Astrocyte (in vitro differentiated cells and primary cell): Measurements from ENCODE around the gene MACC1. TPM values are rescaled to one million over a fixed set of nuclear protein-coding genes. Genes with fewer than 3 reads are reported as not detected.

Source experiments
- DNase-seq: peaks from one replicate; pipeline ENCODE4 v3.0.0-alpha.2; 2010; ENCODE audit warnings: low read depth
- FAIRE-seq: peaks from 2 replicates; lab custom pipeline; 2011; peaks lifted over from hg19 to GRCh38; lab: Jason Lieb, UNC
- H2AFZ ChIP-seq: 2 replicates; pipeline ENCODE4 v1.6.0; 2012; ENCODE audit warnings: low read depth, low read length, inconsistent platforms
- H3K27ac ChIP-seq: 2 replicates; pipeline ENCODE4 v1.5.1; 2011; ENCODE audit warnings: low read depth, low read length, inconsistent platforms
- H3K27me3 ChIP-seq: 2 replicates; pipeline ENCODE4 v1.6.0; 2011; ENCODE audit warnings: low read length, inconsistent platforms; ENCODE audit not compliant: insufficient read depth
- H3K36me3 ChIP-seq: 2 replicates; pipeline ENCODE4 v1.5.1; 2011; ENCODE audit warnings: low read length, inconsistent platforms; ENCODE audit not compliant: insufficient read depth
- H3K4me1 ChIP-seq: 2 replicates; pipeline ENCODE4 v1.5.1; 2011; ENCODE audit warnings: low read length, inconsistent platforms; ENCODE audit not compliant: insufficient read depth
- H3K4me2 ChIP-seq: 2 replicates; pipeline ENCODE4 v1.6.0; 2012; ENCODE audit warnings: low read length, inconsistent platforms
- H3K4me3 ChIP-seq: 2 replicates; pipeline ENCODE4 v1.5.1; 2011; ENCODE audit warnings: low read depth, mild to moderate bottlenecking, low read length, inconsistent platforms; ENCODE audit not compliant: insufficient read depth
- H3K79me2 ChIP-seq: 2 replicates; pipeline ENCODE4 v1.6.0; 2012; ENCODE audit warnings: mild to moderate bottlenecking, low read length, inconsistent platforms; ENCODE audit not compliant: insufficient read depth
- H3K9ac ChIP-seq: 2 replicates; pipeline ENCODE4 v1.6.0; 2012; ENCODE audit warnings: mild to moderate bottlenecking, low read length, inconsistent platforms
- H3K9me3 ChIP-seq: 2 replicates; pipeline ENCODE4 v1.5.1; 2012; ENCODE audit warnings: low read depth, mild to moderate bottlenecking, low read length, inconsistent platforms; ENCODE audit not compliant: insufficient read depth
- H4K20me1 ChIP-seq: 2 replicates; pipeline ENCODE4 v1.6.0; 2012; ENCODE audit warnings: low read length, inconsistent platforms; ENCODE audit not compliant: insufficient read depth
- H3K27ac Mint-ChIP-seq: one replicate; pipeline ENCODE4 v1.8.0; 2021; ENCODE audit warnings: mild to moderate bottlenecking, mixed read lengths; ENCODE audit not compliant: unreplicated experiment
- H3K27me3 Mint-ChIP-seq: one replicate; pipeline ENCODE4 v1.8.0; 2021; ENCODE audit warnings: low read depth, mixed read lengths; ENCODE audit not compliant: unreplicated experiment
- H3K36me3 Mint-ChIP-seq: one replicate; pipeline ENCODE4 v1.8.0; 2021; ENCODE audit warnings: low read depth, mixed read lengths; ENCODE audit not compliant: unreplicated experiment
- H3K4me1 Mint-ChIP-seq: one replicate; pipeline ENCODE4 v1.8.0; 2021; ENCODE audit warnings: low read depth, mixed read lengths; ENCODE audit not compliant: unreplicated experiment
- H3K4me3 Mint-ChIP-seq: one replicate; pipeline ENCODE4 v1.8.0; 2021; ENCODE audit warnings: mild to moderate bottlenecking, moderate library complexity, mixed read lengths; ENCODE audit not compliant: unreplicated experiment
- H3K9me3 Mint-ChIP-seq: one replicate; pipeline ENCODE4 v1.8.0; 2021; ENCODE audit warnings: mild to moderate bottlenecking, mixed read lengths; ENCODE audit not compliant: unreplicated experiment
- EZH2 ChIP-seq: IDR thresholded peaks from 2 replicates; pipeline ENCODE4 v1.6.1; 2012; ENCODE audit warnings: mild to moderate bottlenecking, low read length, inconsistent platforms; ENCODE audit not compliant: insufficient read depth
- total RNA-seq: library from RNA; stranded (reverse); gene quantifications from 2 replicates; pipeline ENCODE4 v1.2.1, GENCODE V29; 2021
- TF ChIP-seq, protein P1 (sequence below): IDR thresholded peaks from 2 replicates; pipeline ENCODE4 v1.5.1; 2011; ENCODE audit warnings: low read depth, mild to moderate bottlenecking, inconsistent platforms, low read length, moderate library complexity; ENCODE audit not compliant: insufficient read depth

Gene MACC1
- total RNA-seq, 1 donor from 2014 or later = 2.0 TPM

GRCh38 chr7:20153567-20153966 lies 63.6 kb downstream of the MACC1 start:
- H3K4me1 Mint-ChIP-seq = no peaks in the 10 kb centered on the region
- H3K27ac Mint-ChIP-seq = no peak overlapping the region
- H2AFZ ChIP-seq = no peak overlapping the region
- H3K36me3 ChIP-seq = no peaks in the 10 kb centered on the region
- FAIRE-seq (no peak), DNase-seq (no peak)
- H3K79me2 ChIP-seq = no peaks in the 10 kb centered on the region
- H3K9me3 Mint-ChIP-seq = no peaks in the 10 kb centered on the region
- no peaks in the 10 kb centered on the region for H3K4me1 ChIP-seq
- H3K4me3 Mint-ChIP-seq = no peak overlapping the region
- no peak overlapping the region for H3K9ac ChIP-seq
- no peaks in the 10 kb centered on the region for H3K9me3 ChIP-seq
- H3K36me3 Mint-ChIP-seq = no peaks in the 10 kb centered on the region
- no peak overlapping the region for H3K27ac ChIP-seq
- no peaks in the 10 kb centered on the region for H4K20me1 ChIP-seq
- no peaks in the 10 kb centered on the region for H3K27me3 Mint-ChIP-seq
- no peaks in the 10 kb centered on the region for H3K27me3 ChIP-seq
- TF ChIP-seq EZH2 = no peak
- TF ChIP-seq, protein P1, sequence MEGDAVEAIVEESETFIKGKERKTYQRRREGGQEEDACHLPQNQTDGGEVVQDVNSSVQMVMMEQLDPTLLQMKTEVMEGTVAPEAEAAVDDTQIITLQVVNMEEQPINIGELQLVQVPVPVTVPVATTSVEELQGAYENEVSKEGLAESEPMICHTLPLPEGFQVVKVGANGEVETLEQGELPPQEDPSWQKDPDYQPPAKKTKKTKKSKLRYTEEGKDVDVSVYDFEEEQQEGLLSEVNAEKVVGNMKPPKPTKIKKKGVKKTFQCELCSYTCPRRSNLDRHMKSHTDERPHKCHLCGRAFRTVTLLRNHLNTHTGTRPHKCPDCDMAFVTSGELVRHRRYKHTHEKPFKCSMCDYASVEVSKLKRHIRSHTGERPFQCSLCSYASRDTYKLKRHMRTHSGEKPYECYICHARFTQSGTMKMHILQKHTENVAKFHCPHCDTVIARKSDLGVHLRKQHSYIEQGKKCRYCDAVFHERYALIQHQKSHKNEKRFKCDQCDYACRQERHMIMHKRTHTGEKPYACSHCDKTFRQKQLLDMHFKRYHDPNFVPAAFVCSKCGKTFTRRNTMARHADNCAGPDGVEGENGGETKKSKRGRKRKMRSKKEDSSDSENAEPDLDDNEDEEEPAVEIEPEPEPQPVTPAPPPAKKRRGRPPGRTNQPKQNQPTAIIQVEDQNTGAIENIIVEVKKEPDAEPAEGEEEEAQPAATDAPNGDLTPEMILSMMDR = no peak
- no peak overlapping the region for H3K4me3 ChIP-seq
- no peak overlapping the region for H3K4me2 ChIP-seq

DNA sequence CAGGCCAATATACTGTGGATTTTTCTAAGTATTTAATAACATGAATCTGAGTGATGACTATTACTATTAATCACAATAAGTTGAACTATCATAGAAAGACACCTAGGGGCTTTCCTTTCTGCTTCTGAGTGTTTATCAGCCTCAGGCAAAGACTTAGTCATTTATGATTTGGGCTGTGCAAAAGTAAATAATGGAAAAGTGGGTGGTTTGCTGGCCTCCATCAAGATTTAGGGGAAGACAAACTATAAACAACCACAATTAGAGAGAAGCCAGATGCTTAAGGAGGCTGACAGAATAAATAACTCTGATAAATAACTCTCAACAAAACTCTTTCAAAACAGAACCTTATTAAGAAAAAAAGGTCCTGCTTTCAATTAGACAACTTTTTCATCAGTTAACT lies 64.7 kb downstream of the MACC1 start:
- Histone ChIP-seq H3K9me3 (no peaks in the 10 kb centered on the region), H3K4me2 (no peak overlapping the region), H3K27me3 (no peaks in the 10 kb centered on the region), H3K36me3 (no peaks in the 10 kb centered on the region), H3K9ac (no peak overlapping the region), H2AFZ (no peak overlapping the region), H3K4me3 (no peak overlapping the region), H3K79me2 (no peaks in the 10 kb centered on the region), H4K20me1 (no peaks in the 10 kb centered on the region), H3K27ac (no peak overlapping the region), H3K4me1 (no peaks in the 10 kb centered on the region)
- no peak for DNase-seq
- Mint-ChIP-seq H3K4me1 (no peaks in the 10 kb centered on the region), H3K9me3 (no peaks in the 10 kb centered on the region), H3K36me3 (no peaks in the 10 kb centered on the region), H3K27ac (no peak overlapping the region), H3K4me3 (no peak overlapping the region), H3K27me3 (no peaks in the 10 kb centered on the region)
- no peak for FAIRE-seq
- TF ChIP-seq, protein P1 = no peak
- no peak for TF ChIP-seq EZH2

DNA sequence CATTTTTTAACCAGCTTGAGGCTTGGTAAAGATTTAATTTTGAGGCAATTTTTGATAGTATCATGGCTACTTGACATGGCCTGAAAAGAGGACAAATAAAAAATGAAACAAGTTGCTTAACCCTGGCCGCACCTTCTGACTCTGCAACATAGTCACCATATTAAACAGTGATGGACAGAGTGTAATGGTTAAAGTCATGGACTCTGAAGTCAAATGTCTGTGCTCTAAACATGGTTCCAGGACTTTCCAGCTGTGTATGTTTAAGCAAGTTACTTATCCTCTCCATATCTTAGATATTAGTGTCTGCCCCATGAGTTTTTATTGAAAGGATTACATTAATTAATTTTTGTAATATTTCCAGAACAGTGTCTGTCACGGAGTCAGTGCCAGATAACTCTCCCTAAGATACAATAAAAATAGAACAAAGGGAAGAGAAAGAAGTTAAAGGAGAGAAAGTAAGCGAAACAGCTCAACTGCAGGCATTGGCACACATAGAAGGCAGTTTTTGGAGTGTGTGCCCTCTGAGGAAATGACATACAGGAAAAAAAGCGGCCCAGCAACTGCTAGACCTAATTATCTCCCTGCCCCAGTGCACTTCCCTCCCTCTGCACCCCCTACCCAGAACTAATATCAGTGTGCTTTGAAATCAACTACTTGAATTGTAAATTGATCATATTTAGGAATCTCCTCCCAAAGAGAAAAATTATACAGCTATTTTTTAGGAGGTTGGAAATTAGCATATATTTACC lies 65.3 kb downstream of the MACC1 start:
- Histone ChIP-seq H3K4me2 (no peak overlapping the region), H3K4me3 (no peak overlapping the region), H3K4me1 (no peaks in the 10 kb centered on the region), H3K9me3 (no peaks in the 10 kb centered on the region), H3K79me2 (no peaks in the 10 kb centered on the region), H3K36me3 (no peaks in the 10 kb centered on the region), H4K20me1 (no peaks in the 10 kb centered on the region), H2AFZ (no peak overlapping the region), H3K27ac (no peak overlapping the region), H3K9ac (no peak overlapping the region), H3K27me3 (no peaks in the 10 kb centered on the region)
- no peak for FAIRE-seq
- DNase-seq = no peak
- Mint-ChIP-seq H3K4me1 (no peaks in the 10 kb centered on the region), H3K27me3 (no peaks in the 10 kb centered on the region), H3K9me3 (no peaks in the 10 kb centered on the region), H3K27ac (no peak overlapping the region), H3K36me3 (no peaks in the 10 kb centered on the region), H3K4me3 (no peak overlapping the region)
- TF ChIP-seq, protein P1 = no peak
- no peak for TF ChIP-seq EZH2
